CD4-positive, CD25-positive, alpha-beta regulatory T cell (primary cell): ENCODE data around the gene AVEN. TPM values are rescaled to one million over a fixed set of nuclear protein-coding genes. Genes with fewer than 3 reads are reported as not detected.
A peak's percentile ranks its signal among the peaks of the same experiment; 100 is the strongest.

ENCODE experiments used
- ATAC-seq, 2 donors: fragments of 150-1000 bp; cut with Tn5 transposase; one replicate each; pipeline ENCODE4 v1.10.0; 2021; ENCODE audit warnings: low read depth in 2 of 2, moderate number of reproducible peaks in 2 of 2, moderate library complexity in 1 of 2
- DNase-seq, 3 donors: peaks; one replicate each; pipeline versions ENCODE4 v3.0.0 to v3.0.0-alpha.2; 2012 to 2022; ENCODE audit warnings: mixed read lengths in 1 of 3
- H3K27ac ChIP-seq: one replicate; pipeline ENCODE4 v1.7.0; 2013; ENCODE audit warnings: mild to moderate bottlenecking, low read length; ENCODE audit not compliant: insufficient read depth, poor library complexity, severe bottlenecking
- H3K27me3 ChIP-seq: one replicate; pipeline ENCODE4 v1.7.0; 2013; ENCODE audit warnings: low read length; ENCODE audit not compliant: control insufficient read depth, insufficient read depth
- H3K36me3 ChIP-seq: one replicate; pipeline ENCODE4 v1.7.0; 2013; ENCODE audit warnings: mild to moderate bottlenecking, low read length, moderate library complexity; ENCODE audit not compliant: control insufficient read depth, insufficient read depth
- H3K4me1 ChIP-seq: 2 replicates; pipeline ENCODE4 v1.7.0; 2013; ENCODE audit warnings: mild to moderate bottlenecking, low read length; ENCODE audit not compliant: insufficient read depth, control insufficient read depth, poor library complexity, severe bottlenecking
- H3K4me3 ChIP-seq: one replicate; pipeline ENCODE4 v1.7.0; 2013; ENCODE audit warnings: low read depth, mild to moderate bottlenecking, low read length, moderate library complexity
- H3K9me3 ChIP-seq, 2 experiments: 1 replicate in 1 of 2; 2 replicates in 1 of 2; pipeline ENCODE4 v1.7.0; 2013; ENCODE audit warnings: low read length in 2 of 2, mild to moderate bottlenecking in 1 of 2, moderate library complexity in 1 of 2; ENCODE audit not compliant: control insufficient read depth in 2 of 2
- H3K27ac Mint-ChIP-seq, 3 donors: one replicate each; pipeline ENCODE4 v1.8.0; 2020 to 2022; ENCODE audit warnings: mild to moderate bottlenecking in 3 of 3, mixed read lengths in 3 of 3, moderate library complexity in 2 of 3
- H3K27me3 Mint-ChIP-seq: one replicate; pipeline ENCODE4 v1.8.0; 2022; ENCODE audit warnings: mild to moderate bottlenecking, mixed read lengths
- H3K36me3 Mint-ChIP-seq: one replicate; pipeline ENCODE4 v1.8.0; 2020; ENCODE audit warnings: mixed read lengths
- H3K4me1 Mint-ChIP-seq, 4 donors: one replicate each; pipeline ENCODE4 v1.8.0; 2020 to 2022; ENCODE audit warnings: mixed read lengths in 4 of 4, mild to moderate bottlenecking in 1 of 4
- H3K4me3 Mint-ChIP-seq, 4 donors: one replicate each; pipeline ENCODE4 v1.8.0; 2020 to 2022; ENCODE audit warnings: mild to moderate bottlenecking in 4 of 4, mixed read lengths in 4 of 4, moderate library complexity in 3 of 4
- H3K9me3 Mint-ChIP-seq, 7 donors: one replicate each; pipeline ENCODE4 v1.8.0; 2020 to 2022; ENCODE audit warnings: mixed read lengths in 7 of 7, mild to moderate bottlenecking in 3 of 7, moderate library complexity in 2 of 7
- polyA plus RNA-seq, 4 donors: library from polyadenylated mRNA; unstranded; fragments of 300-500 nt; fragmentation: Illumina TruSeq; gene quantifications; one replicate each; pipeline ENCODE4 v1.2.3, GENCODE V29; 2021
- total RNA-seq: library from RNA; stranded (reverse); gene quantifications from one replicate; pipeline ENCODE4 v1.2.3, GENCODE V29; 2022

AVEN gene
- total and polyA plus RNA-seq, 5 donors from 2014 or later: 4.5 to 11.5 (median 9.5) TPM

- Histone ChIP-seq H3K27me3 (no peaks in the 10 kb centered on the region), H3K9me3 (no peaks in the 10 kb centered on the region), H3K27ac (no peak overlapping the region), H3K4me1 (no peaks in the 10 kb centered on the region), H3K36me3 (no peaks in the 10 kb centered on the region), H3K4me3 (no peak overlapping the region)
- no peak overlapping the region for H3K27ac Mint-ChIP-seq
- H3K36me3 Mint-ChIP-seq: no peaks in the 10 kb centered on the region
- H3K9me3 Mint-ChIP-seq: no peaks in the 10 kb centered on the region
- H3K4me1 Mint-ChIP-seq: peaks cover 0 to 5% (median 2%) of the 10 kb centered on the region in 4 donors
- ATAC-seq (no peak), DNase-seq (no peak)
- H3K4me3 Mint-ChIP-seq: no peak overlapping the region
- no peaks in the 10 kb centered on the region for H3K27me3 Mint-ChIP-seq
These were observed 26.9 kb upstream of the AVEN start for GRCh38 chr15:34065941-34066340.

- no peak overlapping the region for H3K27ac Mint-ChIP-seq
- ATAC-seq: no peak
- no peak overlapping the region for H3K4me3 Mint-ChIP-seq
- H3K9me3 Mint-ChIP-seq: no peaks in the 10 kb centered on the region
- no peak overlapping the region for H3K4me3 ChIP-seq
- H3K27ac ChIP-seq: no peak overlapping the region
- H3K27me3 Mint-ChIP-seq: no peaks in the 10 kb centered on the region
- H3K27me3 ChIP-seq: no peaks in the 10 kb centered on the region
- no peaks in the 10 kb centered on the region for H3K36me3 ChIP-seq
- DNase-seq: no peak
- no peaks in the 10 kb centered on the region for H3K36me3 Mint-ChIP-seq
- H3K4me1 Mint-ChIP-seq: peaks cover 0 to 5% (median 2%) of the 10 kb centered on the region in 4 donors
- no peaks in the 10 kb centered on the region for H3K4me1 ChIP-seq
- no peaks in the 10 kb centered on the region for H3K9me3 ChIP-seq
These were observed 26.3 kb upstream of the AVEN start for GRCh38 chr15:34065261-34065660.

- ATAC-seq: no peak
- no peak for DNase-seq
- Mint-ChIP-seq H3K27me3 (no peaks in the 10 kb centered on the region), H3K27ac (peak overlapping the region in 1 of 3 donors; percentile 93), H3K4me3 (no peak overlapping the region), H3K9me3 (no peaks in the 10 kb centered on the region), H3K4me1 (peaks cover 0 to 5% (median 2%) of the 10 kb centered on the region in 4 donors), H3K36me3 (no peaks in the 10 kb centered on the region)
- no peaks in the 10 kb centered on the region for H3K9me3 ChIP-seq
- no peak overlapping the region for H3K4me3 ChIP-seq
- H3K27ac ChIP-seq: no peak overlapping the region
- H3K4me1 ChIP-seq: no peaks in the 10 kb centered on the region
- no peaks in the 10 kb centered on the region for H3K36me3 ChIP-seq
- no peaks in the 10 kb centered on the region for H3K27me3 ChIP-seq
These were observed 25.4 kb upstream of the AVEN start for GRCh38 chr15:34064438-34064837.

GRCh38 chr15:34059946-34060345 lies 20.9 kb upstream of the AVEN start:
- Histone ChIP-seq H3K4me1 (no peaks in the 10 kb centered on the region), H3K9me3 (no peaks in the 10 kb centered on the region), H3K27me3 (no peaks in the 10 kb centered on the region), H3K4me3 (no peak overlapping the region), H3K27ac (no peak overlapping the region), H3K36me3 (no peaks in the 10 kb centered on the region)
- DNase-seq (no peak), ATAC-seq (no peak)
- H3K36me3 Mint-ChIP-seq: no peaks in the 10 kb centered on the region
- no peak overlapping the region for H3K4me3 Mint-ChIP-seq
- no peaks in the 10 kb centered on the region for H3K9me3 Mint-ChIP-seq
- H3K27me3 Mint-ChIP-seq: no peaks in the 10 kb centered on the region
- H3K4me1 Mint-ChIP-seq: peaks cover 0 to 5% (median 2%) of the 10 kb centered on the region in 4 donors
- H3K27ac Mint-ChIP-seq: no peak overlapping the region

GRCh38 chr15:34059476-34059875 lies 20.5 kb upstream of the AVEN start:
- H3K4me3 Mint-ChIP-seq: no peak overlapping the region
- no peak for ATAC-seq
- H3K4me1 Mint-ChIP-seq: peaks cover 0 to 5% (median 2%) of the 10 kb centered on the region in 4 donors
- H3K27ac Mint-ChIP-seq: no peak overlapping the region
- H3K4me3 ChIP-seq: no peak overlapping the region
- no peak overlapping the region for H3K27ac ChIP-seq
- H3K36me3 Mint-ChIP-seq: no peaks in the 10 kb centered on the region
- no peak for DNase-seq
- H3K27me3 Mint-ChIP-seq: no peaks in the 10 kb centered on the region
- H3K27me3 ChIP-seq: no peaks in the 10 kb centered on the region
- H3K9me3 Mint-ChIP-seq: no peaks in the 10 kb centered on the region
- H3K36me3 ChIP-seq: no peaks in the 10 kb centered on the region
- H3K4me1 ChIP-seq: no peaks in the 10 kb centered on the region
- no peaks in the 10 kb centered on the region for H3K9me3 ChIP-seq

- Mint-ChIP-seq H3K27me3 (peaks cover under 1% of the 10 kb centered on the region), H3K27ac (no peak overlapping the region), H3K4me3 (no peak overlapping the region), H3K4me1 (peaks cover 0 to 3% (median 1%) of the 10 kb centered on the region in 4 donors), H3K9me3 (peaks cover 0 to 4% (median 0%) of the 10 kb centered on the region in 7 donors), H3K36me3 (no peaks in the 10 kb centered on the region)
- DNase-seq (no peak), ATAC-seq (no peak)
- no peak overlapping the region for H3K27ac ChIP-seq
- no peak overlapping the region for H3K4me3 ChIP-seq
- no peaks in the 10 kb centered on the region for H3K9me3 ChIP-seq
- no peaks in the 10 kb centered on the region for H3K27me3 ChIP-seq
- H3K36me3 ChIP-seq: no peaks in the 10 kb centered on the region
- H3K4me1 ChIP-seq: no peaks in the 10 kb centered on the region
These were observed 17.9 kb upstream of the AVEN start for GRCh38 chr15:34056911-34057310.

- Histone ChIP-seq H3K4me1 (no peaks in the 10 kb centered on the region), H3K4me3 (no peak overlapping the region), H3K9me3 (peaks cover 3 to 4% of the 10 kb centered on the region in 2 experiments), H3K27ac (no peak overlapping the region), H3K27me3 (no peaks in the 10 kb centered on the region), H3K36me3 (no peaks in the 10 kb centered on the region)
- peaks cover under 1% of the 10 kb centered on the region for H3K36me3 Mint-ChIP-seq
- peaks cover 9% of the 10 kb centered on the region for H3K27me3 Mint-ChIP-seq
- no peak for ATAC-seq
- H3K4me1 Mint-ChIP-seq: no peaks in the 10 kb centered on the region
- peaks cover 0 to 12% (median 5%) of the 10 kb centered on the region in 7 donors for H3K9me3 Mint-ChIP-seq
- H3K27ac Mint-ChIP-seq: peak overlapping the region in 1 of 3 donors; percentile 28
- DNase-seq: no peak
- H3K4me3 Mint-ChIP-seq: no peak overlapping the region
These were observed 17.0 kb upstream of the AVEN start for GRCh38 chr15:34055868-34056595.

- H3K36me3 Mint-ChIP-seq: peaks cover 13% of the 10 kb centered on the region
- no peak for DNase-seq
- peaks cover 12 to 15% of the 10 kb centered on the region in 2 experiments for H3K9me3 ChIP-seq
- no peaks in the 10 kb centered on the region for H3K27me3 ChIP-seq
- no peak overlapping the region for H3K4me3 Mint-ChIP-seq
- no peak overlapping the region for H3K4me3 ChIP-seq
- ATAC-seq: no peak
- H3K9me3 Mint-ChIP-seq: peaks cover 4 to 27% (median 13%) of the 10 kb centered on the region in 7 donors
- H3K4me1 ChIP-seq: no peaks in the 10 kb centered on the region
- H3K27ac Mint-ChIP-seq: no peak overlapping the region
- H3K36me3 ChIP-seq: no peaks in the 10 kb centered on the region
- H3K4me1 Mint-ChIP-seq: no peaks in the 10 kb centered on the region
- H3K27me3 Mint-ChIP-seq: peaks cover 19% of the 10 kb centered on the region
- H3K27ac ChIP-seq: no peak overlapping the region
These were observed 15.2 kb upstream of the AVEN start for GRCh38 chr15:34054081-34054707.
